HG03103 (cell line): Measurements from ENCODE around the gene LSAMP.
"Not testable (repeated sequence)": the region's sequence is repeated elsewhere in the genome, so short reads cannot be mapped to it uniquely, and the experiment has no call there.

ENCODE experiments used
- ATAC-seq: cut with Tn5 transposase; IDR thresholded peaks from one replicate; pipeline ENCODE4 v1.9.1; 2021; ENCODE audit warnings: low read depth; ENCODE audit not compliant: unreplicated experiment

LSAMP gene

GRCh38 chr3:115862099-115862498 lies 583.2 kb downstream of the LSAMP start:
- no peak for ATAC-seq

DNA sequence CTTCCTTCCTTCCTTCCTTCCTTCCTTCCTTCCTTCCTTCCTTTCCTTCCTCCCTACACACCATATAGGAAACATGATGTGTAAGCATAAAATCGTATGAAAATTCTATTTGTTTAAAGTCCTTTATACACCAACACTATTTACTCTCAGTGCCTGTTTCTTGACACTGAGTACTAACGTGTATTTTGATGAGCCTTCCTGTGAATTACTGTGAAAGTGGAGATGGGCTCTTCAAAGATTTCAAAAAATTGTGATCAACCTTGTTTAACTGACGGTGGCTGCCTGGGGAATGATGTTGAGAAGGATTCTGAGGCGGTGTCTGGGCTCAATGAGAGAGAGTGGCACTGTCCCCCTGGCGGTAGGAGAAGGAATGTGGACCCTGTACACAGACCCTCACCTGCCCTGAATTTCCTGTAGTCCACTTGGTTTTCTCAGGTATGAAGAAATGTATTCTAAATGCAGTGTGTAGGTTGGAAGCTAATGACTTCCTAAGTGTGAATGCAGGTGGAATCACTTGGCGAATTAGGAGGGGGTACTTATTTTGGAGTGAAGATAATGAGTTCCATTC lies 584.0 kb downstream of the LSAMP start:
- no peak for ATAC-seq

- ATAC-seq = no peak
Observed at GRCh38 chr3:115860766-115861165, 584.5 kb downstream of the LSAMP start.

GRCh38 chr3:115859002-115859807 lies 586.1 kb downstream of the LSAMP start:
- ATAC-seq = no peak

DNA sequence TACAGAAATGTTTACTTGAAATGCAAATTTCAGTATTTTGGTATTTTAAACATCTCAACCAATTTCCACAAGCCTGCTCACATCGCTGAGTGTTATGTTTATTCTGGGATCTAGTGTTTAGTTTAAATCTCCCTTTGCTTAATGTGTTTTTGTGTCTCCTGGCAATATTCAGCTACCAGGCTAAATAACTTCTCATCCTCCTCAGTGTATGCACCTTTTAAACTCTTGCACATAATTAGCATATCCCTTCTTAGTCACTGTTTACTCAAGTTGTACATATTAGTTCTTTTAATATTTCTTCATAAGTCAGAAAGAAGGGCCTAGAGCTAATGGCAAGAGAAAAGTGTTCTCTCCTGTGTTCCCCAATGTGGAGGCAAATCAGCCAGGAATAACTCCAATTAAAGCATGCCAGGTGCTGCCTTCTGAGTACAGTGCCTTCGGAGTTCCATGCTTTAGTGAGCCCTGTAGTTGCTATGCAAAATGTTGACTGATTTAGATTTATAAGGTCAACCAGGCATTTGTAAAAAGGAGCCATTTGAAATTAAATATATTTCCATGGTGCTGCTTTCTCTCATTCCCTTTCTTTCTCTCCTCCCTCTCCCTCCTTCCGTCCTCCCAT lies 587.7 kb downstream of the LSAMP start:
- no peak for ATAC-seq

DNA sequence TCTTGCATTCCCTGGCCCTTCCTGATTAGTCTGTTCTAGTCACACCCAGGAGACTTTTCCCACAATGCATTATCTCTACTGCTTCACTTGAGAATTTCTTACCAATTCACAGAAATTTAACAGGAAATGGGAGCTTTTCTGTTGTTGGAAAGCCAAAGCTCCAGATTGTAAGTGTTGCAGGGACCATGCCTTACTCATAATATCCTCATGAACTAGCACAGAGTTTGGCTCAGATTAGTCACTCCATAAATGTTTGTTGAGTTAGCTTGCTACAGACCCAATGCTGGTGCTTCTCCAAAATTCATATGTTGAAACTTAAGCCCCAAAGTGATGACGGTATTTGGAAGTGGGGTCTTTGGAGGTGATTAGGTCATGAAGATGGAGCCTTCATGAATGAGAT lies 589.4 kb downstream of the LSAMP start:
- ATAC-seq = no peak

DNA sequence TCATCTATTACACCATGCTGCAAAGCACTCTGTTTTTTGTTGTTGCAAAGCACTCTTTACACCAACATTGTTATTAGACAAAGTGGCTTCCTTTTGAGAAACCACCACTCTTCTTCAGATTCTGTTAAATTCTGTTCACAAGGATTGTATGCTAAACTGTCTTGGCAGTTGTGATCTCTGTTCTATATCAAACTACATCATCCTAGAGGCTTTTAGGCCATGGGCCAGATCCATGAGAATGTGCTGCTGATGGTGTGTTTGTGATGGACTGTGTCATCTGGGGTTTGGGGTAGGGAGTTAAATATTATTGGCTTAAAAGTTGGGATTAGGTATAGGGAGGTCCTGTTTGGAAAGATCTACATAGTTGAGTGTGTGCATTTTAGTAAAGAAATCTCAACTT lies 592.2 kb downstream of the LSAMP start:
- no peak for ATAC-seq

GRCh38 chr3:115852278-115852677 lies 593.0 kb downstream of the LSAMP start:
- no peak for ATAC-seq

- ATAC-seq = no peak
Observed at GRCh38 chr3:115851571-115851970, 593.7 kb downstream of the LSAMP start.

GRCh38 chr3:115848641-115849040 lies 596.6 kb downstream of the LSAMP start:
- no peak for ATAC-seq

DNA sequence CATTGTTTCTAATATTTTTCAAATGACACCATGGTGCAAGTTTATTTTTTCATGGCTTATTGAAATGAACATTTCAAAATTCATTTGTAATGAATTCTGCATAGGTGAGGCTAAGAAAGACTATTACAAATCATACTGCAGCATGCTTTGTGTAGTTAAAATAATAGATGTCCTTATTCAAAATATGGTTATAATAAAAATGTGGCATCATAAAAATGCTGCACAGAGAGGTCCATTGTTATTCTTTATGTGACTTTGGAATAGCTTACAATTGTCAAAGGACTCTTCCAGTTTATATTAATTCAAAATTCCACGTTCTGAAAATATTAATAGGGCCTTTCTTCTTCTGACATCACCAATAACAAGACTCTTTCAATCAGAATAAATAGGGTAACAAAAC lies 599.3 kb downstream of the LSAMP start:
- ATAC-seq = no peak

DNA sequence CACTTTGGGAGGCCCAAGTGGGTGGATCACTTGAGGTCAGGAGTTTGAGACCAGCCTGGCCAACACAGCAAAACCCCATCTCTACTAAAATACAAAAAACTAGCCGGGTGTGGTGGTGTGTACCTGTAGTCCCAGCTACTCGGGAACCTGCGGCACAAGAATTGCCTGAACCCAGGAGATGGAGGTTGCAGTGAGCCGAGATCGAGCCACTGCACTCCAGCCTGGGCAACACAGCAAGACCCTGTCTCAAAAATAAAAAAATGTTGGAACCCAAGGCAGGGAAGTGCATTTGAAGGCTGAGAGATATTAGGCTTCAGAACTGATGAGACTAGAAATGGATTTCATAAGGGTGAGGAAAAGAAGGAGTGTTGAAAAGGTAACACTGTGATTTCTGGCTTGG lies 600.6 kb downstream of the LSAMP start:
- ATAC-seq = not testable (repeated sequence)

DNA sequence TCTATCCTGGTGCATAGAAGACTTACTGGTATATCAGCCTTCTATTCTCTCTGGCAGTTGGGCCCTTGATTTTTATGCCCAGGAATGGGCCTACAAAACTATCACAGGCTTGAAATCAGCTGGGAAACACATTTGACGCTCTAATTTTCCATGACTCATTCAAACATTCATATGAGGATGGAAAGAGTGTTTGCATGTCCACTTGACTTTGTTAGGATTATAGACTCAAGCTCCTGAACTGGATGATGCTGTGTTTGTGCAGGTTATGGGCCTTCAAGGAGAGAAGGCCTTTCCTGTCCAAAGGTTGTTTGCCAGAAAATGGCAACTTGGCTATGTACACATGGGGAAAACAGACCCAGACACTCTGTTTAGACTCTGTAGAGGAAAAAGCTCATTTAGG lies 602.1 kb downstream of the LSAMP start:
- ATAC-seq = no peak

- ATAC-seq = no peak
Observed at GRCh38 chr3:115839246-115839645, 606.0 kb downstream of the LSAMP start.

DNA sequence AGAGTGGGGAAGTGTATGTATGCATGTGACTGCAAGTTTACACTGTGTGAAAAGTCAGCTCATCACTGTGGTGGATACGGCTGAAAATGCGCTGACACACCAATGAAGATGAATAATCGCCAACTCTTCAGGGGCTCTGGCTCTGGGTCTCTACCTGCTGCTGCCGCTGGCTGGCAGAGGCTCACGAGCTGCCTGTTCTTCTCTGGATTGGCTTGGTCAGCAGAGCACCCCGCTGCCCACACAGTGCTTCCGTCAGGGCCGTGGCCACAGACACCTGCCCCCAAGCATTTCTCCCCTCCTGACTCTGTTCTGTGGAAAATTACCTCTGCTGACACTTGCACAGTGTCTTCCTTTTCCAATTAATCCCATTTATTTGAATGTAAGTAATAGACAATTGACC lies 606.5 kb downstream of the LSAMP start:
- no peak for ATAC-seq

DNA sequence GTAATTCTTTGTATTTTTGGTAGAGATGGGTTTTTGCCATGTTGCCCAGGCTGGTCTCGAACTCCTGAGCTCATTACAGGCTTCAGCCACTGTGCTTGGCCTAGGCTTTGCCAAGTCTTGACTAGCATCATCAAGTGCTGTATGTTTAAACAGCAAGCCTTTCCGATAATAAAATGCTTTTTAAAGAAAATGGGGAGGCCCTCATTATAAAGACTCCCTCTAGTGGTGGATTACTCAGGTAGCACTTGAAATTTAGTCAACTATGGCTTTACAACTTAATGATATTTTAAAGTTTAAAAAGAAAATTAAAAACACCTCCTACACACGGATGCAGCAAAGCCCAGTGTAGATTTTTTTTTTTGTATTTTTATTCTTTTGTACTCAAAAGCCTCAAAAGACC lies 608.3 kb downstream of the LSAMP start:
- no peak for ATAC-seq

GRCh38 chr3:115835946-115836345 lies 609.3 kb downstream of the LSAMP start:
- ATAC-seq = no peak

- no peak for ATAC-seq
Observed at GRCh38 chr3:115834068-115834467, 611.2 kb downstream of the LSAMP start.

DNA sequence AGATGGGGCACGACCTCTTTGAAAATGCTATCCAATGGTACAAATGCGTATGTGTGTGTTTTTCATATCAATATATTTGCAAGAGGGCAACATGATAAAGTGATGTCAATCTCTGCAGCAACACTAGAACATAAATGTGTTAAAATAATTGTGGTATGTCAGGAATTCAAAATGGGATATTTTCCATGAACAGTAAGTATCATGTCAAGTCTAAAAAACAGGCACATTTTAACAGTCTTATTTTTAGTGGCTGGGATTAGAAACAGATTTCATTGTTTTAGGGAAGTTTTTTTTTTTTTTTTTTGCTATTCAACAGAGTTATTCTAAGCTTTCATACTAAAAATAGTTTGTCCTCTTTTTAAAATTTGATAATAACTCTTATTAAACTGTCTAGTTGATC lies 612.2 kb downstream of the LSAMP start:
- no peak for ATAC-seq

GRCh38 chr3:115832265-115832664 lies 613.0 kb downstream of the LSAMP start:
- no peak for ATAC-seq

DNA sequence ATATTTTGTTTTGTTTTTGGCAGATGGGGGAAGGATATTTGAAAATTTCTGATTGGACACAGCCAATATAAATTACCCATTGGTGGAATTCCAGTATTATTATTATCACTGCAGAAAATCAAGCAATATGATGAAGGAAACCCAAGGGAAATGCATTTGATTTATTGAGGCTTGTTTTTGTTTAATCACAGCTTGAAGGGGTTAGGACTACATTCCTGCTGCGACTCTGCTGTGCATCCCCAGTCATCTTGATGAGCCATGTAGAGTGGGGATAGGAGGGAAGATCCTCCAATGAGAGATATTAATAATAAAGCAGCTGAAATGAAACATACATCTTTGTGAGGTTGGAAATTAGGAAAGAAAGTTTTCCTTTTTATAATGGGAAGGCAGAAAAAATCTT lies 613.4 kb downstream of the LSAMP start:
- no peak for ATAC-seq
